ENCODE measurements around the gene EPOP.

The EPOP gene

GRCh38 chr17:38674749-38675615, at the start of gene EPOP:
EPOP (minus strand) TSS chr17:38674957; CDS start chr17:38674495, 462 bp downstream.
- peak; percentile 73 for DNase-seq

GRCh38 chr17:38721802-38722201, 47.0 kb upstream of the EPOP start:
- DNase-seq = no peak

GRCh38 chr17:38720941-38721340, 46.2 kb upstream of the EPOP start:
- DNase-seq = no peak

GRCh38 chr17:38719943-38720641, 45.3 kb upstream of the EPOP start:
- DNase-seq = no peak

- no peak for DNase-seq
Measured at GRCh38 chr17:38719289-38719942, 44.7 kb upstream of the EPOP start.

- no peak for DNase-seq
Measured at GRCh38 chr17:38717139-38717745, 42.5 kb upstream of the EPOP start.

GRCh38 chr17:38716368-38717005, 41.7 kb upstream of the EPOP start:
- no peak for DNase-seq

GRCh38 chr17:38715216-38715943, 40.6 kb upstream of the EPOP start:
- peak; percentile 53 for DNase-seq

DNA sequence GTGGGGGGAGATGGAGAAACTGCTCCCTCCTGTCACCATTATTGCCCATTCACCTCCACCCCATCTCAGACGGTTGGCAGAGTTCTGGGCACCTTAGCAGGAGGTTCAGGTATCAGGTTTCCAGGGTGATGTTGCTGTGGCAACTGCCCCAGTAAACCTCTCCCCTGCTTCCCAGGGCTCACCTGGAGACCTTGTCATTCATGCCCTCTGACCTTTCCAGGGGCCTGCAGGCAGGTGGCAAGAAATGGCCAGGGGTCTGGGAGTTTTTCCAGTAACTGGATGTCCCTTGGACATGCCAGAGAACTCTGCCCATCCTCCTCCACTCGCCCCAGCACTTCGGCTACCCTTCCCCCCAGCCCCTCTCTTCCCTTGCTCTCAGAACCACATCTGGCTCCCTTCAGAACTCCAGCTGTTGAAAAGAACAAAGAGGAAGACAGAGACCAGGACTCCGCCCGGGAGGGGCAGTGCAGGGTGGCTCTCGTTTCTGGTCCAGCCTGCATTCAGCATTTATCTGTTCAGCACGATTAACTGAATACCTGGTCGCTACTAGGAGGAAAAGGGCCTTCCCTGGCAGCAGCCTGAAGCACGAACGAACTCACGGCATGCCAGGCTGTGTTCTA, 38.8 kb upstream of the EPOP start:
- no peak for DNase-seq

DNA sequence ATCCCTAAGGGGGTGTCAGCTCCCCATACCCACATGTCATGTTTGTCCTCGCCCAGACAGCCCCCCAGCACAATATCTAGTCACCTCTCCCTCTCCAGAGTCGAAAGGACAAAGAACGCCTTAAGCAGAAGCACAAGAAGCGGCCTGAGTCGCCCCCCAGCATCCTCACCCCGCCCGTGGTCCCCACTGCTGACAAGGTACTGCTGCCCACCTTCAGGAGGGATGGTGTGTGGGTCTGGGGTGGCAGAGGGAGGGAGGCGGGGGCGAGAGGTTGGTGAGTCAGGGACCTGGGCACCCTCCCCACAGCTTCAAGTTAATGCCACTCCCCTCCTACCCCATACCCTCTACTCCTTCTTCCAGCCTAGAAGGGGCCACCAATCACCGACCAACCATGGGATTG, 37.8 kb upstream of the EPOP start:
- no peak for DNase-seq

- DNase-seq = no peak
Measured at GRCh38 chr17:38711792-38712571, 37.2 kb upstream of the EPOP start.

GRCh38 chr17:38710985-38711384, 36.2 kb upstream of the EPOP start:
- no peak for DNase-seq

- DNase-seq = no peak
Measured at GRCh38 chr17:38710604-38710962, 35.8 kb upstream of the EPOP start.

GRCh38 chr17:38709864-38710603, 35.3 kb upstream of the EPOP start:
- no peak for DNase-seq

DNA sequence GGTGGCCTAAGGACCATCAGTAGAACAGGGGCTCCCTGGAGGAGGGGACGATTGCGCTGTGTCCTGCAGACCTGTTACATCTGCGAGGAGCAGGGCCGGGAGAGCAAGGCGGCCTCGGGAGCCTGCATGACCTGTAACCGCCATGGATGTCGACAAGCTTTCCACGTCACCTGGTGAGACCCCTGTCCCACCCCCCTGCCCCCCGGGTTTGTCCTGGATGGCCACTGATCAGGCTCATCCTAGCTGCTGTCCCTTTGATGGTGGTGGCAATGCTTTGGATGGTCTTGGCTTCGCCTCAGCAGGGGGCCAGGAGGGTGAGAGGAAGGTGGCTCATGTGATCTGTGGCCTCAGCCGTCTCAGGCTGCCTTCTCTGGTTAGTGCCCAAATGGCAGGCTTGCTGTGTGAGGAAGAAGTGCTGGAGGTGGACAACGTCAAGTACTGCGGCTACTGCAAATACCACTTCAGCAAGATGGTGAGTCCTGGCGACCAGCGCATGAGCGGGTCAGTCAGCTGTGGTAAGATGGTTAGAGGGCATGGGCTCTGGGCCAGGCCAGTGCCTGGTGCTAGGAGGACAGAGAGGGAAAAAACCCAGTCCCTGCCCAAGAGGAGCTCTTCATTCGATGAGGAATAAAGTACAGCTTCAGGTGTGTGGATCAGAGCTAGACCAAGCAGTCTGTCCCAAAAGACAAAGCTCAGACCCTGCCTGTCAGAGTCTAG, 34.5 kb upstream of the EPOP start:
- DNase-seq = no peak

- no peak for DNase-seq
Measured at GRCh38 chr17:38707678-38708351, 33.1 kb upstream of the EPOP start.

GRCh38 chr17:38706505-38707216, 31.9 kb upstream of the EPOP start:
- DNase-seq = no peak
